Measurements from ENCODE around the gene PLCB4.

DNA sequence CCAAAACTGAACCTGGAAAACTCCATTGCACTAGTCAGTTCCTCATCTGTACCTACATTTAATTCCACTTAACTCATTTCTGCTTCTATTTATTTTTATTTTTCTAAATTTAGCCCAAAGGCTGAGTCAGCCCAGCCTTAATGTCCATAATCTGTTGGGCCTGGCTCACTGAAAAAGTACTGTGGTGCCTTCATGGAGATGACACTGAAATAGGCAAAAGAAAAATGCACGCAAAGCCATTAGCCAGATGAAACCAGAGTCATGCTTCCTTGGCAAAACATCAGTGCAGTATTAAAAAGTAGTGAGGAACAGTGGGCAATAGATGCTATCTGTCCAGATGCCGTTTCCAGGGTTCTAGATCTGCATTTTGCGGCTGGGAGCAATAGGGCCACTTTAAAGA lies 14.7 kb upstream of the PLCB4 start:
- TF ChIP-seq, protein P1, sequence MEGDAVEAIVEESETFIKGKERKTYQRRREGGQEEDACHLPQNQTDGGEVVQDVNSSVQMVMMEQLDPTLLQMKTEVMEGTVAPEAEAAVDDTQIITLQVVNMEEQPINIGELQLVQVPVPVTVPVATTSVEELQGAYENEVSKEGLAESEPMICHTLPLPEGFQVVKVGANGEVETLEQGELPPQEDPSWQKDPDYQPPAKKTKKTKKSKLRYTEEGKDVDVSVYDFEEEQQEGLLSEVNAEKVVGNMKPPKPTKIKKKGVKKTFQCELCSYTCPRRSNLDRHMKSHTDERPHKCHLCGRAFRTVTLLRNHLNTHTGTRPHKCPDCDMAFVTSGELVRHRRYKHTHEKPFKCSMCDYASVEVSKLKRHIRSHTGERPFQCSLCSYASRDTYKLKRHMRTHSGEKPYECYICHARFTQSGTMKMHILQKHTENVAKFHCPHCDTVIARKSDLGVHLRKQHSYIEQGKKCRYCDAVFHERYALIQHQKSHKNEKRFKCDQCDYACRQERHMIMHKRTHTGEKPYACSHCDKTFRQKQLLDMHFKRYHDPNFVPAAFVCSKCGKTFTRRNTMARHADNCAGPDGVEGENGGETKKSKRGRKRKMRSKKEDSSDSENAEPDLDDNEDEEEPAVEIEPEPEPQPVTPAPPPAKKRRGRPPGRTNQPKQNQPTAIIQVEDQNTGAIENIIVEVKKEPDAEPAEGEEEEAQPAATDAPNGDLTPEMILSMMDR (IDR thresholded peaks at IDR 0.05): no peak
- TF ChIP-seq POLR2A (IDR thresholded peaks at IDR 0.05): no peak

All from adrenal gland (tissue), 5 donors.